HepG2 (cell line): ENCODE measurements around the gene PRDM15. TPM values are rescaled to one million over a fixed set of nuclear protein-coding genes. Genes with fewer than 3 reads are reported as not detected.

ENCODE experiments used
- DPF2 ChIP-seq: sonication (generic); formaldehyde crosslinking; IDR thresholded peaks from 2 replicates; pipeline ENCODE4 v1.4.0; 2020; ENCODE audit warnings: mild to moderate bottlenecking, low read depth, missing genetic modification reagents, borderline replicate concordance
- KDM2A ChIP-seq: sonication (generic); formaldehyde crosslinking; IDR thresholded peaks from 2 replicates; pipeline ENCODE4 v1.4.0; 2020; ENCODE audit warnings: low read depth, missing genetic modification reagents, borderline replicate concordance
- KMT2B ChIP-seq: IDR thresholded peaks from 2 replicates; pipeline ENCODE4 v1.6.1; 2016; ENCODE audit warnings: missing genetic modification reagents, missing compliant biosample characterization
- LCORL ChIP-seq, 2 experiments: fragments of 450-650 bp in 1 of 2; sonication (generic) in 1 of 2; formaldehyde crosslinking in 1 of 2; IDR thresholded peaks; 2 replicates each; pipeline versions ENCODE4 v1.5.0 to v1.6.1; 2017 to 2020; ENCODE audit warnings: antibody characterized with exemption in 1 of 2, missing genetic modification reagents in 1 of 2
- MAFG ChIP-seq: sonication (generic); formaldehyde crosslinking; IDR thresholded peaks from 2 replicates; pipeline ENCODE4 v1.5.1; 2020; ENCODE audit warnings: mild to moderate bottlenecking, missing genetic modification reagents
- NCOR1 ChIP-seq: fragments of 200-600 bp; sonication (generic); IDR thresholded peaks from 2 replicates; pipeline ENCODE4 v1.7.0; 2017; ENCODE audit warnings: antibody characterized with exemption, low read length, borderline replicate concordance
- NFIC ChIP-seq: IDR thresholded peaks from 2 replicates; pipeline ENCODE4 v1.6.1; 2012; ENCODE audit warnings: mild to moderate bottlenecking, low read length, inconsistent platforms
- NR2F6 ChIP-seq, 2 experiments: IDR thresholded peaks; 2 replicates each; pipeline ENCODE4 v1.6.1; 2016; ENCODE audit warnings: antibody characterized with exemption in 1 of 2, mild to moderate bottlenecking in 1 of 2
- PCBP2 ChIP-seq: fragments of 200-400 bp; formaldehyde crosslinking; optimal IDR thresholded peaks from 2 replicates; pipeline ENCODE3; 2018; ENCODE audit warnings: low read length, low read depth; ENCODE audit not compliant: poor library complexity, severe bottlenecking
- TBX2 ChIP-seq: sonication (generic); formaldehyde crosslinking; IDR thresholded peaks from 2 replicates; pipeline ENCODE4 v1.5.0; 2020; ENCODE audit warnings: missing genetic modification reagents, mild to moderate bottlenecking, borderline replicate concordance
- ZNF562 ChIP-seq: sonication (generic); formaldehyde crosslinking; IDR thresholded peaks from 2 replicates; pipeline ENCODE4 v1.8.0; 2022; ENCODE audit warnings: missing genetic modification reagents, borderline replicate concordance
- ZNF563 ChIP-seq: sonication (generic); formaldehyde crosslinking; IDR thresholded peaks from 2 replicates; pipeline ENCODE4 v1.8.0; 2022; ENCODE audit warnings: mild to moderate bottlenecking, moderate library complexity, missing genetic modification reagents
- ZNF670 ChIP-seq: sonication (generic); formaldehyde crosslinking; IDR thresholded peaks from 2 replicates; pipeline ENCODE4 v1.8.0; 2022; ENCODE audit warnings: mild to moderate bottlenecking, missing genetic modification reagents, borderline replicate concordance
- ZNF772 ChIP-seq: sonication (generic); formaldehyde crosslinking; IDR thresholded peaks from 2 replicates; pipeline ENCODE4 v1.5.0; 2020; ENCODE audit warnings: mild to moderate bottlenecking, missing genetic modification reagents
- ZSCAN29 ChIP-seq: sonication (generic); formaldehyde crosslinking; conservative IDR thresholded peaks from 2 replicates; pipeline ENCODE4 v1.4.0; 2020; ENCODE audit warnings: mild to moderate bottlenecking, missing genetic modification reagents
- polyA plus RNA-seq, 8 experiments: library from polyadenylated mRNA; depleted of rRNA in 3 of 8; stranded (reverse) in 7 of 8; unstranded in 1 of 8; fragments of >200 nt; fragmentation: Illumina TruSeq in 4 of 8; extraction: Trizol in 4 of 8; gene quantifications; 2 replicates each; pipeline versions ENCODE4 v1.2.1 to v1.2.3, GENCODE V29; 2011 to 2016; ENCODE audit warnings: low read depth in 4 of 8, missing spikeins in 1 of 8, mixed read lengths in 1 of 8; ENCODE audit not compliant: insufficient read depth in 1 of 8
- total RNA-seq, 5 experiments: library from RNA; depleted of rRNA; stranded (reverse); fragments of >200 nt; fragmentation: Illumina TruSeq; extraction: Trizol; gene quantifications; 2 replicates each; pipeline ENCODE4 v1.2.3, GENCODE V29; 2016; ENCODE audit warnings: low read depth in 1 of 5
- TF ChIP-seq, protein P1 (sequence below), 2 experiments: sonication (generic) in 1 of 2; formaldehyde crosslinking in 1 of 2; IDR thresholded peaks; 2 replicates each; pipeline versions ENCODE4 v1.4.0 to v1.6.1; 2016 to 2020; ENCODE audit warnings: borderline replicate concordance in 1 of 2, low read depth in 1 of 2, mild to moderate bottlenecking in 1 of 2, missing genetic modification reagents in 1 of 2
- TF ChIP-seq, protein P2 (sequence below): sonication (generic); formaldehyde crosslinking; IDR thresholded peaks from 2 replicates; pipeline ENCODE4 v1.5.0; 2020; ENCODE audit warnings: mild to moderate bottlenecking, missing genetic modification reagents, borderline replicate concordance
- TF ChIP-seq, protein P3 (sequence below): sonication (generic); formaldehyde crosslinking; IDR thresholded peaks from 2 replicates; pipeline ENCODE4 v1.8.0; 2022; ENCODE audit warnings: mild to moderate bottlenecking, missing genetic modification reagents
- TF ChIP-seq, protein P4 (sequence below): sonication (generic); formaldehyde crosslinking; IDR thresholded peaks from 2 replicates; pipeline ENCODE4 v1.5.0; 2020; ENCODE audit warnings: missing genetic modification reagents

The PRDM15 gene
- total and polyA plus RNA-seq, 2 of the 13 experiments (the other 11 are each of a cell fraction or from before 2014, with no cell fraction given), result 4.0 to 6.9 TPM

DNA sequence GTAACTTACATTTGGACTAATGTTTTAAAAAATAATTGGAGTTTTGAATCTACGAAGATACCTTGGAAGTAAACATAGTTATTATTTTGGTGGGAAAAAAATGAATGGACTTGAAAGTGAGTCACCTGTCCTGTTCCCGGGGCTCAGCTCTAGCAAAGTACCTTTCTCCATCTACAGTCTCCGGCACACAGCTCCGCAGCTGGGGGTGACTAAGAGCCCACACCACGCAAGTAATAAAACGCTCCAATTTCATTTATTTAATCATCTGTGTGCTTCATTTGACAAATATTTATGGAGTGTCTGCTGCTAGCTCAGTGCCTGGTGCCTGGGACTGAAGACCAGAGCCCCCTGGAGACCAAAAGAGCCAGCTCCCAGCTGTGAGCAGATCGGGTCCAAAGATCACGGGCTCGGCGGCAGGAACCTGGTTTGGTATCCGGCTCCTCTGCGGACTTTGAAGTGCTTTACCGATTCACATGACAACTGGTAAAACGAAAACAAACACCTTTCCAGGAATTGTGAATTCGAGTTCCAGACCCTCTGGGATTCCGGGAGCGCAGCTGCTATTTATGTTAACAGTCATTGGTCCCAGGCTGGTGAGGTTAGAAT, 110.6 kb downstream of the PRDM15 start (continued):
- TF ChIP-seq, protein P1, sequence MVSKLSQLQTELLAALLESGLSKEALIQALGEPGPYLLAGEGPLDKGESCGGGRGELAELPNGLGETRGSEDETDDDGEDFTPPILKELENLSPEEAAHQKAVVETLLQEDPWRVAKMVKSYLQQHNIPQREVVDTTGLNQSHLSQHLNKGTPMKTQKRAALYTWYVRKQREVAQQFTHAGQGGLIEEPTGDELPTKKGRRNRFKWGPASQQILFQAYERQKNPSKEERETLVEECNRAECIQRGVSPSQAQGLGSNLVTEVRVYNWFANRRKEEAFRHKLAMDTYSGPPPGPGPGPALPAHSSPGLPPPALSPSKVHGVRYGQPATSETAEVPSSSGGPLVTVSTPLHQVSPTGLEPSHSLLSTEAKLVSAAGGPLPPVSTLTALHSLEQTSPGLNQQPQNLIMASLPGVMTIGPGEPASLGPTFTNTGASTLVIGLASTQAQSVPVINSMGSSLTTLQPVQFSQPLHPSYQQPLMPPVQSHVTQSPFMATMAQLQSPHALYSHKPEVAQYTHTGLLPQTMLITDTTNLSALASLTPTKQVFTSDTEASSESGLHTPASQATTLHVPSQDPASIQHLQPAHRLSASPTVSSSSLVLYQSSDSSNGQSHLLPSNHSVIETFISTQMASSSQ (IDR thresholded peaks at IDR 0.05; ENCODE audit: low read depth), result no peak
- TF ChIP-seq, protein P1 (CRISPR knock-in tag; IDR thresholded peaks at IDR 0.05; ENCODE audit: borderline replicate concordance), result peak; percentile 60; the same call in 1 of the 2 replicates
- TF ChIP-seq ZNF563 (0 out of 2 replicates have a peak, but pooled peaks have one; percentile 30), NCOR1 (peak; percentile 99), TBX2 (CRISPR knock-in tag) (peak; percentile 84), NFIC (peak; percentile 82), ZNF562 (CRISPR knock-in tag) (no peak), KMT2B (0 out of 2 replicates have a peak, but pooled peaks have one; percentile 31), ZSCAN29 (CRISPR knock-in tag) (peak; percentile 91), NR2F6 (IDR thresholded peaks at IDR 0.05) (0 out of 2 replicates have a peak, but pooled peaks have one; percentile 45), NR2F6 (CRISPR knock-in tag; IDR thresholded peaks at IDR 0.05) (peak; percentile 72), LCORL (IDR thresholded peaks at IDR 0.05) (no peak), LCORL (CRISPR knock-in tag; IDR thresholded peaks at IDR 0.05) (peak; percentile 86), DPF2 (CRISPR knock-in tag) (0 out of 2 replicates have a peak, but pooled peaks have one; percentile 42), ZNF772 (CRISPR knock-in tag) (0 out of 2 replicates have a peak, but pooled peaks have one; percentile 48), PCBP2 (no peak), KDM2A (CRISPR knock-in tag) (peak; percentile 40; the same call in 1 of the 2 replicates), ZNF670 (CRISPR knock-in tag) (0 out of 2 replicates have a peak, but pooled peaks have one; percentile 28), MAFG (CRISPR knock-in tag) (no peak)
- TF ChIP-seq, protein P2, sequence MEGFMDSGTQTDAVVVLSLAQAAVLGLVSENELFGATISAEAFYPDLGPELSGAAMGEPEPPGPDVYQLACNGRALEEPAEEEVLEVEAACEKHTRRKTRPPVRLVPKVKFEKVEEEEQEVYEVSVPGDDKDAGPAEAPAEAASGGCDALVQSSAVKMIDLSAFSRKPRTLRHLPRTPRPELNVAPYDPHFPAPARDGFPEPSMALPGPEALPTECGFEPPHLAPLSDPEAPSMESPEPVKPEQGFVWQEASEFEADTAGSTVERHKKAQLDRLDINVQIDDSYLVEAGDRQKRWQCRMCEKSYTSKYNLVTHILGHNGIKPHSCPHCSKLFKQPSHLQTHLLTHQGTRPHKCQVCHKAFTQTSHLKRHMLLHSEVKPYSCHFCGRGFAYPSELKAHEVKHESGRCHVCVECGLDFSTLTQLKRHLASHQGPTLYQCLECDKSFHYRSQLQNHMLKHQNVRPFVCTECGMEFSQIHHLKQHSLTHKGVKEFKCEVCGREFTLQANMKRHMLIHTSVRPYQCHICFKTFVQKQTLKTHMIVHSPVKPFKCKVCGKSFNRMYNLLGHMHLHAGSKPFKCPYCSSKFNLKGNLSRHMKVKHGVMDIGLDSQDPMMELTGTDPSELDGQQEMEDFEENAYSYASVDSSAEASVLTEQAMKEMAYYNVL (CRISPR knock-in tag), result 0 out of 2 replicates have a peak, but pooled peaks have one; percentile 7
- TF ChIP-seq, protein P3, sequence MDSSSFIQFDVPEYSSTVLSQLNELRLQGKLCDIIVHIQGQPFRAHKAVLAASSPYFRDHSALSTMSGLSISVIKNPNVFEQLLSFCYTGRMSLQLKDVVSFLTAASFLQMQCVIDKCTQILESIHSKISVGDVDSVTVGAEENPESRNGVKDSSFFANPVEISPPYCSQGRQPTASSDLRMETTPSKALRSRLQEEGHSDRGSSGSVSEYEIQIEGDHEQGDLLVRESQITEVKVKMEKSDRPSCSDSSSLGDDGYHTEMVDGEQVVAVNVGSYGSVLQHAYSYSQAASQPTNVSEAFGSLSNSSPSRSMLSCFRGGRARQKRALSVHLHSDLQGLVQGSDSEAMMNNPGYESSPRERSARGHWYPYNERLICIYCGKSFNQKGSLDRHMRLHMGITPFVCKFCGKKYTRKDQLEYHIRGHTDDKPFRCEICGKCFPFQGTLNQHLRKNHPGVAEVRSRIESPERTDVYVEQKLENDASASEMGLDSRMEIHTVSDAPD (CRISPR knock-in tag), result peak; percentile 95
- TF ChIP-seq, protein P4, sequence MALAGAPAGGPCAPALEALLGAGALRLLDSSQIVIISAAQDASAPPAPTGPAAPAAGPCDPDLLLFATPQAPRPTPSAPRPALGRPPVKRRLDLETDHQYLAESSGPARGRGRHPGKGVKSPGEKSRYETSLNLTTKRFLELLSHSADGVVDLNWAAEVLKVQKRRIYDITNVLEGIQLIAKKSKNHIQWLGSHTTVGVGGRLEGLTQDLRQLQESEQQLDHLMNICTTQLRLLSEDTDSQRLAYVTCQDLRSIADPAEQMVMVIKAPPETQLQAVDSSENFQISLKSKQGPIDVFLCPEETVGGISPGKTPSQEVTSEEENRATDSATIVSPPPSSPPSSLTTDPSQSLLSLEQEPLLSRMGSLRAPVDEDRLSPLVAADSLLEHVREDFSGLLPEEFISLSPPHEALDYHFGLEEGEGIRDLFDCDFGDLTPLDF (CRISPR knock-in tag), result no peak
